ENCODE results near the gene DNAH8.
"Not testable (repeated sequence)": the region's sequence is repeated elsewhere in the genome, so short reads cannot be mapped to it uniquely, and the experiment has no call there.

Gene DNAH8

DNA sequence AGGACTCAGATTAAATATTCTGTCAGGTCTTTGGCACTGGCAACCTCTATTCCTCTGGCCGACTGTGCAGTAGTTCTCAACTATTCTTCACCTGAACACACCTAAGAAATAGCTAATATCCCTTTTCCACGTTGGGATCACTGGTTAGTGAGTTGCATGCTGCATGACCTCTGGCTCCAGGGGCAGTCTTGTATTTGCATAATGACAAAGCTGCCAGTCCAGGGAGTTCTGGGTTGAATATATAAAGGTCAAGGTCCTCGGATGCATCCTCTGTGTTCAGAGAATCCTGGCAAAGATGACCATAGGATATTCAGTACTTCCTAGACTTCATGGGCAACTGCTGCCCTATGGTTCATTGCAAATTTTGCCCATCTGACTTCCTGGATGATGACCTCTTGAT, 131.2 kb downstream of the DNAH8 start:
- no peak for DNase-seq

DNA sequence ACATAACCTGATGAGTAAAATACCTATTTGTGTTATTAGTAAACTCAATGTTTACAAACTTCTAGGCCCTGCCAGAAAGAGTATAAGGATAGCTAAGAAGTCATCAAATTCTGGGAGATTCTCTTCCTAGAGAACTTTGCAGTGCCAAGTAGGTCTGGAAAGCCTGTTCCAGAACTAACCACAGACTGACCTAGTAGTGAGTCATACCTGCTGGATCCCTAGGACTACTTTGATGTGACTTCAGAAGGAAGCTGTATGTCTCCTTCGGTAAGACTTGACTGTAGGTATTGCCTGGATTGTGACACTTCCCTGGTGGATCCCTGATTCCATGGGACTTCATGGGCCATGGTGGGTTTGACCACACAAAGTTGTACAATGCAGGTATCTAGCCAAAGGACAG, 131.7 kb downstream of the DNAH8 start:
- DNase-seq: no peak

DNA sequence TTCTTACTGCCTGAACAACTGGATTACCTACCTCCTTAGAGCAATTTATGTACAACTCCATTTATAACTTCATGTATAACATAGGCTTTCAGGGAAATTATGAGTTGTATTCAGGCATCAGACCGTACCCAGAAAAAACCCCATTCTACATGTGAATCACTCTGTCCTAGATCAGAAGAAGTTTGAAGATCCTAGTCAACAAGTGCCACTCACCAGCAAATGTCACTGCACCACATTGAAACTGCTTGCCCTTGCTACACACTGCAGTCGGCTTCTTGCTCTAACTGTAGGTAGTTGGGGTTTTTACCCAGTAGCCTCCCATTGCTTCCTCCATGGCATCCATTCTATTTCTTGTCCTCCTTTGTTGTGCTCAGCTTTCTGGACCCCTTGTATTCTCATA, 132.4 kb downstream of the DNAH8 start:
- peak; percentile 16 for DNase-seq

DNA sequence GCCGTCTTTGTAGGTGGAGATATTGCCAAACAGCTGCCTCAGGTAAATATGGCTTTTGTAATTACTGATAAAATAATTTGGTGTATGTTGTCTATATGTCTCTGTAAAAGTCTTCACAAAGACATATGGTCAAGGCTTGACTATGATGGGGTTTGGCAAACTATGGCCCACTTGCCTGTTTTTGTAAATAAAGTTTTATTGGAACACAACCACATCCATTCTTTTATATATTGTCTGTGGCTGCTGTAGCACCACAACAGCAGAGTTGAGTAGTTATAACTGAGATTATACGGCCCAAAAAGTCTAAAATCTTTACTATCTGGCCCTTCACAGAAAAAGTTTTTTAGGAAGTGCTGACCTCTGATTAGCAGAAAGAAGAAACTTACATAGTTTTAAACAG, 133.6 kb downstream of the DNAH8 start:
- DNase-seq: no peak

DNA sequence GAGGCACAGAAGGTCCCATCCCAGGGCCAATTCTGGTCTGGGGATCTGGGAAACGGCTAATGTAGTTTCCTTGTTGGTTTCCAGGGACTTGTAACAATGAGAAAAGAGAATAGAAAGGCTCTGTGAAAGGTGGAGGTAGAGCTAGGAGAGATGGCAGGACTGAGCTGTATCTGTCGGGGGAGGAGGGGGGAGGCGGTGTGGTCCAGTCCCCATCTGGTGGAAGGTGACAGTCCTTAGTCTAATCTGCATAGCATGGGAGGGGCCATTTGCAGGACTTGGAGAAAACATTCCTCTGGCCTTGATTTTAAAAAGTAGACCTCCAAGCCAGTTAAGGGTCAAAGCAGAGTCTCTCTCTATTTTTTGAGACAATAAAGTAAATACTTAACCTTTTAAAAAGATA, 137.1 kb downstream of the DNAH8 start:
- DNase-seq: no peak

DNA sequence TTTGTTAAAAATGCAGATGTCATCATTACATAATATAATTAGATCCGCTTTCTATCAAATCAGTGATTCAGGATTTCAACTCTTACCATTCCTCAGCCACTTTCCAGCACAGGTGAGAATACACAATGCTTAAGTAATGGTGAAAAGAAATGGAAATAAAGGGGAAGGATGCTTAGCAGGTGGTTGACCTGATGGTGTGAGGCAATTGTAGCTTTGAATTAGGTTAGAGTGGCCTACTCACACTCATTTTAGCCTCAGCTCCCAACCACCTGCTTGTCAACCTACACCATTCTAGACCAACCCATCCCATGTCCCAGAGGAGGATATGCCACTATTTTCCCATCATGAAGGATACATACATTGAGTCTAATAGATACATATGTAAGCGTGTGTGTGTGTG, 138.1 kb downstream of the DNAH8 start:
- DNase-seq: no peak

DNA sequence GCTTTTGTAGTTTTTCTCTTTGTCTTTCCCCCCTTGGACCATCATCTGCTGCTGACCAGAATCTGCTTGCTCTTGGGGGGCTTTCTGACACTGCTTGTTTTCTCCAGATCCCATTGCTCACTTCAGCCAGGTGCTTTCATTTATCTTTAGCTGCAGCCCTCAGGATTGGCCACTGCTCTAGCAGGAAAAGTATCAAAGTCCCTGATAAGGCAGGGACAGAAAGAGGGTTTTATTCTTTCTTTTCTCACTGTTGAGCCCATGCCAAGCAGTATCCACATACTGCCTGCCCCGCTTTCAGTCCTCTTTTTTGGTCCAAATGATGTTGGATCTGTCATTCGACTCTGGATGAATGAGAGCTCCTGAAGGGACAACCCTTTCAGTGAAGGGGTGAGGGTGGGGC, 141.4 kb downstream of the DNAH8 start:
- no peak for DNase-seq

DNA sequence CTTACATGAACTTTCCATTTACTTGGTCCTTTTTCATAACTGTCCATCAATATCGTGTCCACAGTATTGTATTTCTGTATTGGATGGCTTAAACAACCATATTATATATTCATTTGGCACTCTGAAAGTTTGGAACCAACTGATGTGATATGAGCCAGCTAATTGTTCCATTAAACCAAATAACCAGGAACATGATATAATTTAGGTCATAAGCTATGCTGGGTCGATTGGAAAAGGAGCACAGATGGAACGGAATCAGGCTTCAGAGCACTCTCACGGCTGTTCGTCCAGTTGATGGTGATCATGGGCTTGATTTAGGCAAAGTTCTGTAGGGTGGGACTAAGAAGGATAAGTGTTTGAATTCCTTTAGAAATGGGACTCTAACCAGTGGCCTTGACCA, 142.7 kb downstream of the DNAH8 start:
- no peak for DNase-seq

DNA sequence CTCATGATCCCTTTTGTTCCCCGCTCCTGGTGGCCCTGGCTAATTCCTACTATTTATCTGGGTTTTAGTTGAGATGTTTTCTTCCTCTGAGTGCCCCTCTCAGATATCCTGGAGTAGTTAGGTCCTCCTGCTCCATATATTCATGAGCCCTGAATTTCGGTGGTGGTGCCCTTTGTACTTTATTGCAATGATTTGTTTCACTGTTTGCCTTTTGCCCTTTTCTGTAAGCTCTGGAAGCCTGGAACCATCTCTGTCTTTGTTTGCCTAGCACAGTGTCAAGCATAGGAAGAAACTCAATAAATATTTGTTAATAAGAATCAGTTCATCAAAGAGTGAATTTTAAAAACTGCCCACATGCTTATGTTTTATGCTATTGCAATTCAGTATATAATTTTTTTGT, 144.9 kb downstream of the DNAH8 start:
- no peak for DNase-seq

DNA sequence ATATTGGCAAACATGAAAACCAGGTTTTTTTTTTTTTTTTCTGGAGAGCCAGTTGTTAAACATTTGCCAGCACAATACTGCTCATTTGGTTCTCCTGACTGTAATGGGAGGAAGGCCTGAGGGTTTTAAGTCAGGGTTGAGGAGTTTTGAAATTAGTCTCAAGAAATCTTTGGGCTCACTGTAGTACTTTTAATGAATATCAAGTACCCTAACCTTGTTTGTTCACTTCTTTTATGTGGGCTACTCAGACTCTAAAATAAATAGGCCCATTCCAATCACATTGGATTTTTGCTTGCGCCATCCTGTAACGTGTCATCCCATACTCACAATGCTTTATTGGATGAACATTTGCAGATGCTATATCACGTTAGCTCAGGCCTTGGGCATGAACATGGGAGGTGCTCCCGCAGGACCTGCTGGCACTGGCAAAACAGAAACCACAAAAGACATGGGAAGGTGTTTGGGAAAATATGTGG, 146.9 kb downstream of the DNAH8 start:
- DNase-seq: no peak

DNA sequence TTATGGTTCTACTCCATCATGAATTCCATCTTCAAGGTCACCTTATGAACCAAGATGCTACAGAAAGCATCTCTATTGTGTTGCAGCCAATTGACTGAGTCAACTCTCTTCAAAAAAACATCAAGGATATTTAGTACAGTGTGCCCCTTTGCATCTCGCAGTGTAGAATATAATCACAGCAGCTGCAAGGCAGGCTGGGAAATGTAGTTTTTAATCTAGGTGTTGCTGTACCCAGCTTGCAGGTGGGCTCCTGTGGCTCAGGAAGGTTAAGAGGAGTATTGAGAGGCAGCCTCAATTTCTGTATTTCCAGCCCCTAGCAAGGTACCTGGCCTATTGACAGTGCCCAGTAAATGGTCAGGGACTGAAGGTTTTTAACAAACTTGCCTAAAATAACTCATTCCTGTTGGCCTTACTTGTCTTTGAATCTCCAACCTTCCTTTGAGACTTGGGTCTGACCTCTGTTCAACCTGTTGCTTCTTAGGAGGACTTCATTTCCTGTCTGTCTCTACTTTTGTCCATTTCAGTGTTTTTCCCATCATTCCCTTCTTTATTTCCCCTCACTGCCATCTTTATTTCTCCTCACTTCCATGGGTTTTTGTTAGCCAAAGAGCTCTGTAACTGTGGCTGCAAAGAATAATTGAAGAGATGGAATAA, 150.5 kb downstream of the DNAH8 start:
- DNase-seq: no peak

DNA sequence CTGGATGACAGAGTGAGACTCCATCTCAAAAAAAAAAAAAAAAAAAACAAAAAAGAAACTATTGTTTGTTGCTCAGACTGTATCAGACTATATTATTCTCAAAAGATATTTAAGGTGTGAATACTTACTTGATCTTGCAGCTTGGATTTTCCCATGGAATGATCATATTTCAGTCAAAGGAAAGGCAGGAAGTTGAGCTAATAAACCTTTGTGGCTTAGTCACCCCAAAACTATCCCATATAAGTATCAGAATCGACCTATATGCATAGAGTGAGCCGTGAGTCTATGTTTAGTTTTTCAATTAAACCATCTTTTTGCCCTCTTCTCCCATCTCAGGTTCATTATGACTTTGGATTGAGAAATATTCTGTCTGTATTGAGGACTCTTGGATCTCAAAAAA, 152.6 kb downstream of the DNAH8 start:
- DNase-seq: no peak

DNA sequence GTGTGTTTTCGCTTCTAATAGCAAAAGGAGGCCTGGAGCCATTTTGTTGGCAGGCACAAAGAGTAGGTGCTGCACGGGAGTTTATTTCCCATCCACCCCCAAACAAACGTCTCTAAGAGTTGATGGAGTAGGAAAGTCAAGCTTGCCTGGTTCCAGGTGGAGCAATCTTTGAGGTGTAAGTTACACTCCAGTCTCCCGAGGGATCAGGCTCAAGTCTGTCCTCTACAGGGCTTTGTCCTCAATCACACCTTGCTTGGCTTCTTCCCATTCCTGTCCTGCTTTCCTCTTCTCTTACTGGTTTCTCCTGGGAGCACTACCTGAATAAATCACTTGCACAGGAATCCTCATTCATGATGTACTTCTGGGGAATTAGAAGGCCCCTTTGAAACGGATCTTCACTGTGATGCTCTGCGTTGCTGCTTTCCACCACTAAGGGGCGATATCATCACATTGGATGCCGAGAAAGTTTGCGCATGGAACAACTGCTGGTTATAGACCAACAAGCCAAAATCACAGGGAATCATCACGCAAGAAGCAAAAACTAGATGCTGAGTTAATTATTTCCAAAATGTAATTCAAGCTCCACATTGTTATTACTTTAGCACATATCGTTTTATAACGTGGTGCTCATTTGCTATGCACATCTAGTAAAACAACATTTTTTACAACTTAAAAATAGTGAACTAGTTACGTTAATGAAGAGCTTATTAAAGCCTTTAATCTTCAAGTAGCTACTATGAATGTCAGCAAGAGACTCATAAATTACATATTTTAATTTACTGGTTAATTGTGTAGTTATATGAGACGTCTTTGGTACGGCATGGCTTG, 156.8 kb downstream of the DNAH8 start:
- DNase-seq: peak; percentile 69

DNA sequence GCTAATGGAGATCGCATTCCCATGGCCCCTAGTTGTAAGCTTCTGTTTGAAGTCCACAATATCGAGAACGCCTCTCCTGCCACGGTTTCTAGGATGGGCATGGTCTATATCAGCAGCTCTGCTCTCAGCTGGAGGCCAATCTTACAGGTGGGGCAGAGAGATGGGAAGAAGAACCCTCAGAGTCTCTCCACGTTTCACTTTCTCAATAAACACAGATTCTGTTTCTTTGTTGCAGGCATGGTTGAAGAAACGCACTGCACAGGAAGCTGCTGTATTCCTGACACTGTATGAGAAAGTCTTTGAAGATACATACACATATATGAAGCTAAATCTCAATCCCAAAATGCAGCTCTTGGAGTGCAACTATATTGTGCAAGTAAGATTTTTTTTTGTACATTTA, 157.9 kb downstream of the DNAH8 start:
- no peak for DNase-seq

DNA sequence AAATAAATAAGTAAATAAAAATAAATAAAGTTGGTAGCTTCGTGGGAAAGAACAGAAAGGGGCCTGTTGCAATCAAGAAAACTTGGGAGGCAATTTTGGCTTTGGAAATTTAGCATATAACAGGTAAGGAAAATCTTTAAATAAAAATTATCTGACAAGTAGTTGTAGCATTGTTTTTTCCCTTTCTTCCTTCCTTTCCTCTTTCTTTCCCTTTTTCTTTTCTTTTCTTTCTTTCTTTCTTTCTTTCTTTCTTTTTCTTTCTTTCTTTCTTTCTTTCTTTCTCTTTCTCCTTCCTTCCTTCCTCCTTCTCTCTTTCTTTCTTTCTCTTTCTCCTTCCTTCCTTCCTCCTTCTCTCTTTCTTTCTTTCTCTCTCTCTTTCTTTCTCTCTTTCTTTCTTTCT, 158.7 kb downstream of the DNAH8 start:
- not testable (repeated sequence) for DNase-seq

DNA sequence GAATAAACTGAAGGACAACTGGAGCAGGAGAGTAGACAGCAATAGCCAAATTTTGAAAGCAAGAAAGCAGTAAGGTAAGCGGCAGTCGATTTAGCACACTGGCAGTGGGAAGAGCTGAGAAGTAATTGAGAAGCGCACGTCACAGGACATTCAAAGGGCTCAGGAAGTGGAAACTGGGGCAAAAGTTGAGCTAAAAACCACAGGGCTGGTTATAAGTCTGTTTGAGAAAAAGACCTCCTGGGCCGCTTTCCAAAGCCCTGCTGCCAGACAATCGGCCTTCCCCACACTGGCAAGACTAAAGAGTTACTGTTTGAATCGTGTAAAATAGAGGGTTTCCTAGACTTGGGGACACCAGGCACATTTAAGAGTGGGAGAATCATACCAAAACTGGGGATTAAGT, 161.4 kb downstream of the DNAH8 start:
- DNase-seq: no peak

DNA sequence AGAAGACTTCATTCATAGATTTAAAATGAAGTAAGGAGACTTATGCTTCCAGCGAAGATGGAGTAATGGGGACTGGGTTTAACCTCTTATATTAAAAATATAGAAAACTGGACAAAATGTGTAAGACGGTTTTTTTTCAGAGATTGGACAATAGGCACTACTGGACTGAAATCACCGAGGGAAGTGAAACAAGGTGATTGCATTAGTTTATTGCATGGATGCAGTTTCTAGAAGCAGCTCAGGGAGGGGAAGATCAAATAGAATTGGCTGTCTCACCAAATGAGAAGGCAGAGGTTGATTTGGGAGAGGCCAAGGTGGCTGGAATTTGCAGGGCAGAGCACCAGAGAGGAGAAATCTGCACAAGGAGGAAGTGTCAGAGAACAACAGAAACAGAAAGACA, 162.6 kb downstream of the DNAH8 start:
- no peak for DNase-seq

DNA sequence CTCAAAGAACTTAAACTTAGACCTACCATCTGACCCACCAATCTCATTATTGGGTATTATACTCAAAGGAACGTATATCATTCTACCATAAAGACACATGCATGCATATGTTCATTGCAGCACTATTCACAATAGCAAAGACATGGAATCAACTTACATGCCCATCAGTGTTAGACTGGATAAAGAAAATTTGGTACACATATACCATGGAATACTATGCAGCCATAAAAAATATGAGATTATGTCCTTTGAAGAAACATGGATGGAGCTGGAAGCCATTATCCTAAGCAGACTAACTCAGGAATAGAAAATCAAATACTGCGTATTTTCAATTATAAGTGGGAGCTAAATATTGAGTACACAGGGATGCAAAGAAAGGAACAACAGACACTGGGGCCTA, 167.0 kb downstream of the DNAH8 start:
- DNase-seq: no peak

DNA sequence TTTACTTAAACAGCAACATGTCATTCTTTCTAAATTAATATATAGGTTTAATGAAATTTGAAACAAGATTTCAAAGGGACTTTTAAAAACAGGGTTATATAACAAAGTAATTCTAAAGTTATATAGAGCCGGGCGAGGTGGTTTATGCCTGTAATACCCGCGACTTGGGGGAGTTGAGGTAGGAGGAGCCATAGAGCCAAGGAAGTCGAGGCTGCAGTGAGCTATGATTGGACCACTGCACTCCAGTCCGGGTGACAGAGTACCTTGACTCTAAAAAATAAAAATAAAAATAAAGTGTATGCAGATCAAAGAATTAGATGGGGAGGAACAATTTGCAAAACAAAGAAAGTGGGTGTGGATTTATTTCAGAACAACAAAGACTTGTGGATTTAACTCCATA, 182.4 kb downstream of the DNAH8 start:
- DNase-seq: no peak

DNA sequence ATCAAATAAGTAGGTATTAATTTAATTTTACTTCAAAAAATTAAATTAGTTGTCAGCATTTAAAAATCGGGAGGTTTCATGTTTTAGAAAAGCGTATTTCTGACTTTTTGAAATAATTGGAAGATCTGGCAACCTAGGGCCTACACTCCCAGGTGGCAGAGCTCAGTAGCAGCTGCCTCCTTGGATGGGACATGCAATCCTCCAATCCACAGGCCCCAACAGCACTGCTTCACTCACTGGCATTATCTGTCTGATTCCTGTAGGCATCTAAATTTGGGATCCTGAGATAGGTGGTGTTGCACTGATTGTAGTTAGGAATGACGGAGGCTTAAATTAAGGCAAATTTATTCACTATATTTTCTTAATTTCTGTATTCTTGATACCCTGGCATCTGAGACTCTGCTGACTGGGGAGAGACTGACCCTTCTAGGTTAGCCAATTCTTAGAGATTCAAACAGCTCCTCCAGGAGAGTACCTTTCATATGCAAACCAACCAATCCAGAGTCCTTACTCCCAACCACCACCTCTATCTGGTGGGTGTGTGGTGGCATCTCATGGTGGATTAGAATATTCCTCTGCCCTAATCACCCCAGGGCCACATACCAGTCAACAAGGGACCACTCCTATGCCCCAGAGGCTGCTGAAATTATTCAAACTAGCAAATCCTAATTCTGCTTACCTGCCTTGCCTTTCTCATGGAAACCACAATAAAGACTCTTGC, 186.9 kb downstream of the DNAH8 start:
- DNase-seq: no peak

DNA sequence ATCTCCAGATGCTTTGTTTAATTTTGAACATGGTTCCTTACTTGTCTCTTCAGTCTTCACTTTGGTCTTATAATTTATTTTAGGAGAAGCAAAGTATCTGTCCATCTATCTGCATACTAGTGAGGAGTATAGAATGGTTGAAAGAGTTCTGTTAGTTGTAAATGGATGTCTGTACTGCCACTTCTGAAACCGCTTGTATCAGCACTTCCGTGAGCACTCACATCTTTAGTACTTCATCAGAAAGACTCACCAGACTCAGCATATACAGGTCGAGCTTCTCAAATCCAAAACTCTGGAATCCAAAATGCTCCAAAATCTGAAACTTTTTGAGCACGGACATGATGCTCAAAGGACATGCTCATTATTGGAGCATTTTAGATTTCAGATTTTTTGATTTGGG, 191.5 kb downstream of the DNAH8 start:
- no peak for DNase-seq

DNA sequence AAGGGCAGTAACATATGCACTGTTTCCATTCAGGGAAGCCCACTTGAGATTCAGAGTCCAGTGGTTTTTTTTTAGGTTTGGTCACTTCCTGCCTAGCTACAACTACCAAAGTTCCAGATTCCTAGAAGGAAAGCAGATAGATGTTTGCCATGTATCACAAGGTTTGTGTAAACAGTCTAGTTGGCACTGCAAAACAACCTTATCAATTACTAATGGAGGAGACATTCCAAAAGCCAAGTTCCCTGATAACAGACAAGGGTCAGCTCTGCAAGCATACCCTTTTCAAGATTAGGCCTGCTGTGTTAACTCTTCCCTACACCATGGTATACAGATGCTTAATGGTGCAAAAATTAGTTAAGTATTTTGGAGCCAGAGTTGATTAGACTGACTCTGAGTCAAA, 192.2 kb downstream of the DNAH8 start:
- no peak for DNase-seq

DNA sequence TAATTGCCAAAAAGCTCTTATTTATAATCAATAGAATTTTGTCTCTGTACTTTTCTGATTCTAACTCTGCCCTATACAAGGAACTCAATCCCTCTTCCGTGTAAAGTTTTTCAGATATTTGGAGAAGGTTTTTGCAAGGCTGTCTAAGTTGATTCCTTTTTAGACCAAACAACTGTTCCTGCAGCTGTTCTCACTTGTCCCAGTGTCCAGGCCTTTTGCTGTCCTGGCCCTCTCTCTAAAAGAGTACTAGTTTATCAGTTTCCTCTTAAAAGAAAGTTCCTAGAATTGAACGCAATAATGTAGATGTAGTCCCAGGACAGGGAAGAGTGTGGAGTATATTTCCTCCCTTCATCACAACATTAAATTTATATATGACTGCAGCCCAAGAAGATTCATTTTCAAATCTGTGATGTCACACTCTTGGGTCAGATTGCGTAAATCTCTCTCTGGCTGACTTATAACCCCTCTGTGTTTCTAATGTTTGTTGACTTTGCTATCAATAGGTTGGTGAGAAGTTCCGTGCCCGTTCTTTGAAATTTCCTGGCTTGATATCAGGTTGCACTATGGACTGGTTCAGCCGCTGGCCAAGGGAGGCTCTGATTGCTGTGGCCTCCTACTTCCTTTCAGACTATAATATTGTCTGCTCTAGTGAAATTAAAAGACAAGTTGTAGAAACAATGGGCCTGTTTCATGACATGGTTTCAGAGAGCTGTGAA, 194.1 kb downstream of the DNAH8 start:
- no peak for DNase-seq

Measured in activated CD4-positive, alpha-beta T cell treated with anti-CD3 and anti-CD28 coated beads for 48 hours (primary cell).